CD4-positive, alpha-beta T cell treated with Interleukin-21 for 1 hour (primary cell): ENCODE data around the gene EPAS1.
A peak's percentile ranks its signal among the peaks of the same experiment; 100 is the strongest.

Experiments used
- DNase-seq: peaks from one replicate; pipeline ENCODE4 v3.0.0-alpha.2; 2020

The EPAS1 gene

DNA sequence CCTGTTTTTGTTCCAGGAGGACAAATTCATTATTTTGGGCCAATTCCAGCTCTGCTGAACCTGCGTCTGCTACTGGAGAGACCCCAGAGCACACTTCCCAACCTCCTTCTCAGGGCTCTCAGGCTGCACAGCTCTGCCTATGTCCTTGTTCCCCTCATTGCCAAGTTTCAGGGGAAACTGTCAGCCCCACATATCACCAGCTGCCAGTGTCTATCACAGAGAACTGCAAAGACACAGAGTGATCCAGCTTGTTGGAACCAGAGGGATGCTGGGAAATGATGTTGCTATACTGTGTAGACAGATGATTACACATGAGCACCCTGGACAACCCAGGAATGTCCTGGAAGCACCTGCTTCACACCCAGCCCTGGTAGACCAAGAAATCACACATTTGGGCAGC lies 114.8 kb downstream of the EPAS1 start:
- DNase-seq: no peak

DNA sequence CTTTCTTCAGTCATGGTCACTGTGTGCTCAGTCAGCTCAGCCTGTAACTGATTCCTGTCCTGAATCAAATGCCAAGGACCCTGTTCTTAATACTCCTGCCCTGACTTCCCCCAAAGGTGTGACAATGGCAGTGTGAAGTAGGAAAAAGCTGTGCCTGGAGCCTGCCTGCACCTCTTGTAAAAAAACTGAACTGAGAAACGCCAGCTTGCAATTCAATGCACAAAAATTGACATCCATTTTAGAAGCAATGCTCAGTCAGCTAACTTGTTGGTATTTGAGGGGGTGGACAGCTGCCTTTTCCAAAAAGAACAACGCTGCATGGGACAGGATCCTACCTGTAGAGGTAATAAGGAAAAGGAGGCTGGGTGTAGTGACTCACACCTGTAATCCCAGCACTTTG lies 115.9 kb downstream of the EPAS1 start:
- no peak for DNase-seq

DNA sequence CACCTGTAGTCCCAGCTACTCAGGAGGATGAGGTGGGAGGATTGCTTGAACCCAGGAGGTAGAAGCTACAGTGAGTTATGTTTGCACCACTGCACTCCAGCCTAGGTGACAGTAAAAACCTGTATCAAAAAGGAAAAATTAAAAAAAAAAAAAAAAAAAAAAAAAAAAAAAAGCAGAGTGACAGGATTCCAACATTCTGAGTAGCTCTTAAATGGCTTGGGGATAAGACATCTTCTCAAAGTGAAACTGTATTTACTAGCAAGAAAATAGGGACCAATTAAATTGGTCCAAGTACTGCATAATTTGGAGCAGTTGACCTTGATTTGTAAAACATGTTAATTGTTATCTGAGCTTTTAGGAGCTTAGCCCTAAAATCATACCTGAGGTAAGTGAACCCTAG lies 116.4 kb downstream of the EPAS1 start:
- no peak for DNase-seq

DNA sequence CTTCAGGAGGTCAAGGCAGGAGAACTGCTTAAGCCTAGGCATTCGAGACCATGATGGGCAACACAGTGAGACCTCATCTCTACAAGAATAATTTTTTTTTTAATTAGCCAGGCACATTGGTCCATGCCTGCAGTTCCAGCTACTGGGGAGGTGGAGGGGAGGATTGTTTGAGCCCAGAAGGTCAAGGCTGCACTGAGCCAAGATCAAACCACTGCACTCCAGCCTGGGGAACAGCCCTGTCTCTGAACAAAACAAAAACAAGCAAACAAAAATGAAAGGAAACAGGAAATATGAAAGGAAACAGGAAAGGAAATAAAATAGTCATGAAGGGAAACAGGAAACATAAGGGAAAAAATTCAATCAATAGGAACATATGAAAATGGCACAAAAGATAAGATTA lies 117.5 kb downstream of the EPAS1 start:
- DNase-seq: no peak

DNA sequence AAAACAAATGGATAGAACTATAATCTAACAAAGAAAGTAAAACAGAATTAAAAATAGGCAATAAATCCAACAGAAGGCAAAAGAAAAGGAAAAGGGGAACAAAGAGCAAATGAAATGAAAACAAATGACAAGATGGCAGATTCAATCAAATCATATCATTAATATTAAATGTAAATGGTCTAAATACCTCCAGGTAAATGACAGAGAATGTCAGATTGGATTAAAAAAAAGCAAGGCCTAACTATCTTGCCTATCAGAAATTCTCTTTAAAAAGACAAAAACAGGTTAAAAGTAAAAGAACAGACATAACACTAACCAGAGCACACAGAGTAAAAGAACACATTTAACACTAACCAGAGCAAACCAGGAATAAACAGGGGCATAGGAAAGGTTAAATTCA lies 119.1 kb downstream of the EPAS1 start:
- no peak for DNase-seq

DNA sequence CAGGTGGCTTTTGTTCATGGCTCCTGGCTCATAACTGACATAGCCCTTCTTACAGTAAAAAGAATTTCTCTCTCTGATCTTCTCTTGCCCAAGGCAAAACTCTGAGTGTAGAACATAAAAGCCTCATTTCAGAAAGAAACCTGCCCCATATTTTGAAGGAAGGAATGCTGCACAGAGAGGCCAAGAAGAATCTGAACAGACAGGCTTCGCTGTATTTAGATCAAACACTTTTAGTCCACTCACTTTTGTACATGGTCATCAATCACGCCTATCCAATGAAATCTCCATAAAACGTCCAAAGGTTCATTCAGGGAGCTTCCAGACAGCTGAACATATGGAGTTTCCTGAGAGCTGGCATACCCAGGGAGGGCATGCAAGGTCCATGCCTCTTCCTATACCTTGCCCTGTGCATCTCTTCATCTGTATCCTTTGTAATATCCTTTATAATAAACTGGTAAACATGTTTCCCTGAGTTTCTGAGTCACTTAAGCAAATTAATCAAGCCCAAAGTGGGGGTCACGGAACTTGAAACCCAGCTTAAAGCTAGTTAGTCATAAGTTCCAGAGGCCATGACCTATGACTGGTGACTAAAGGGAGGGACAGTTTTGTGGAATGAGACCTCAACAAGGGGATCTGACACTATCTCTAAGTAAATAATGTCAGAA lies 119.7 kb downstream of the EPAS1 start:
- no peak for DNase-seq

DNA sequence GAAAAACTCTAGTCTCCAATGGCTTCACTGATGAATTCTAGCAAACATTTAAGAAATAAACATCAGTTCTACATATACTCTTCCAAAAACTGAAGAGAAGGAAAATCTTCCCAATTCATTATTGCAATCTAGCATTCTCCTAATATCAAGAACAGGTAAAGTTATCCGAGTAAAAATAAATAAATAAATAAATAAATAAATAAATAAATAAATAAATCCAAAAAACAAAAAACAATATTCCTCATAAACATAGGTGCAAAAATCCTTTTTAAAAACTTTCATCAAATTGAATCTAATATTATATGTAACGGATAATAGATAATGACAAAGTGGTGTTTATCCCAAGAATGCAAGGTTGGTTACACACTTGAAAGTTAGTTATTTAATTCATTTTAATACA lies 123.7 kb downstream of the EPAS1 start:
- DNase-seq: no peak

DNA sequence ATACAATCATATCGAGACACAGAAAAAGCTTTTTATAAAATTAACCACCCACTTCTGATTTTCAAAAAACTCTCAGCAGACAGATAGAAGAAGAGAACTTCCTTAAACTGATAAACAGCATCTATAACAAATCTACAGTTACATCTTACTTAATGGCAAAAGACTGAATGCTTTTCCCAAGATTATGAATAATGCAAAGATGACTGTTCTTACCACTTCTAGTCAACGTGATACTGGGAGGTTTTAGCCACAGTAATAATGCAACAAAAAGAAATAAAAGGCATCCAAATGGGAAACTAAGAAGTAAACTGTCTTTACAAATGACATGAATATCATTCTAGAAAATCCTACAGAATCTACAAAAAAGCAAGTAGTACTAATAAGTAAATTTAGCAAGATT lies 124.2 kb downstream of the EPAS1 start:
- no peak for DNase-seq

DNA sequence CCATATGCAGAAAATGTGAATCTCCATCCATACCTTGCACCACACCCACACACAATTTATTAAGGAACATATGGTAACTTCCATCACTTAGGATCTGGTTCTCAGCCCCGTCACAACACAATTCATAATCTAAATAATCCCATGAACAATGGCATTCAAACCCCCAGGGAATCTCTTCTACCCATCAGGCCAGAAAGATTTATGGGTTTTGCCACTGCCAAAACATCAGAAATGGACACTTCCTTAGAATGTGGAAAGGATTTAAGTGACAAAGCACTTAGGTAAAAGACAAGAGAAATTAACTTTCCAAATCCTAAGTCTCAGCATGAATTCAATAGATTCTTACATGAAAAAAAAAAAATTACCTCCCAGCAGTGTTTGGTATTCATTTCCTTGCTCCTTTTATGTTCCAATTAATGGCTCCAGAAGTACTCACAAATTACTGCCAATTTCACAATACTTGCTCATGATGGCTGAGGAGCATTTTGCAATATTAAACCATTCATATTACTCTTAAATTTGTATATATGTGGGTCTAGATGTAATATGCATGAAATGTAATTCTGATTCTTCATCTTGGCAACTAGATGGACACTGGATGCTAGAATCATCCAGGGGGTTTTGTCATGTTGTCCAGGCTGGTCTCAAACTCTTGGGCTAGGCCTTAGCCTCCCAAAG lies 125.6 kb downstream of the EPAS1 start:
- DNase-seq: no peak

DNA sequence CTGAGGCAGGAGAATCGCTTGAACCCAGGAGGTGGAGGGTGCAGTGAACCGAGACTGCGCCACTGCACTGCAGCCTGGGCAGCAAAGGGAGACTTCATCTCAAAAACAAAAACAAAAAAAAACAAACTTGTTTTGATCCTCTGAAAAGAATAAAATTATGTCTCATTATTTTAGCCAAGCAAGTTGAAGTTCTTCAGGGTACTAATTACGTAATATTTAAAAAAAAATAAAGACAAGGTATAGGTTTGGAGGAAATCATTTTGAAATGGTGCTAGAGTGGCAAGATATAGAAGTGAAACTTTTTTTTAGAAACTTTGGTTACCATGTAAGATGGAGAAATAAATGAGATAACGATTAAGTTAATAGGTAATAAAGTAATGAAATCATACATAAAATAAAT lies 127.7 kb downstream of the EPAS1 start:
- no peak for DNase-seq

DNA sequence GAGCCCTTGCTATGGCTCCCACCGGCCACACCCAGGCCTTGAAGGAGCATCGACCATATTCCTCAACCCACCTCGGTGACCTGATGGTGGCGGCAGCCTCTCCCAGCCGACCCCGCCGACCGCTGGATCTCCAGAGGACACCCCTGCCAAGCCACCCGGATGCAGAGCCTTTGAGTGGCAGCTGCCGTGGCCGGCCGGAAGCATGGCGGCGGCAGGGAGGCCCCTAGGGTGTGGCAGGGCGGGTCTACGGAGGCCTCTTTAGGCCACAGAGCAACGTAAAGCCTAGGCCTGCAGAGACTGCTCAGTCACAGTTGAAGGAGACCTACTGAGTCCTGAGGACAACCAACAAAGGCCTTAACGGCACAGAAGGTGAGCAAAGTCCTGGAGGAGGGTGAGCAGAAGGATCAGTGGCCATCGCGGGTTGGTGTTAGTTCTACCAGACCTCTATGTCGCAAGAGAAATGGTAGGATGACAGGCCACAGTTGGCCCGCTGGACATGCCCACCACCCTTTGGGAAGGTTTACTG lies 131.8 kb downstream of the EPAS1 start:
- no peak for DNase-seq

DNA sequence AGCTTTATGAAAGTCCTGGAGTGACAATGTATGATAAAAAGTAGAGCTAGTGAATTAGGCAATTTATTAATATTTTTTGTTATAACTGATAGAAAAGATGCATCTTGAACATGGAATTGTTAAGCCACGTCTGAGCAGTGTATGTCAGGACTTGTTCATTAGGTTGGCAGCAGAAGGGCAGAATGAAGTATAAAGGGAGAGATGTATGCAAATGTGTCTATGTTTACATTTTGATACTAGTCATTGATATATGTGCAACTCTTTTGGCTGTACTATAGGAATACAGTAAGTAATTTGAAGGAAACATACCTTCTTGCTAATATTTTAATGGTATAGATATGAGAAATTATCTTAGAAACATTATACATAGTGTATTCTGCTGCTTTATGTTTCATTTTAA lies 133.2 kb downstream of the EPAS1 start:
- DNase-seq: no peak

DNA sequence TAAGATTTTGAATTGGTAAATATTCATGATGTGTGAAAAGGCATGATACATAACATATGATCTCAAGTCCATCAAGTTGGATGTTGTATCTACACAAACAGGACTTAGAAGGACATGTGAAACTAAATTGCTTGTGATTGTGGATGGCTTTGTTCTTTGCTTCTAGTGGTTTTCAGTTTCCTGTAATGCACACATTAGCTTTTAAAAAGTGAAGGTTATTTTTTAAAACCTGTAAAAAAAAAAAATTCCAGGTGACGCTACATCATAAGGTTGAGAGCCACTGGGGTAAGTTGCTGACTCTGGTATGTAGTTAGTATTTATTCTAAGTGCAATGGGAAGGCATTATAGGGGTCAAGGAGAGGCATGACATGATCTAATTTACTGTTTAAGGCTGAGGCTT lies 133.8 kb downstream of the EPAS1 start:
- DNase-seq: peak; percentile 9

DNA sequence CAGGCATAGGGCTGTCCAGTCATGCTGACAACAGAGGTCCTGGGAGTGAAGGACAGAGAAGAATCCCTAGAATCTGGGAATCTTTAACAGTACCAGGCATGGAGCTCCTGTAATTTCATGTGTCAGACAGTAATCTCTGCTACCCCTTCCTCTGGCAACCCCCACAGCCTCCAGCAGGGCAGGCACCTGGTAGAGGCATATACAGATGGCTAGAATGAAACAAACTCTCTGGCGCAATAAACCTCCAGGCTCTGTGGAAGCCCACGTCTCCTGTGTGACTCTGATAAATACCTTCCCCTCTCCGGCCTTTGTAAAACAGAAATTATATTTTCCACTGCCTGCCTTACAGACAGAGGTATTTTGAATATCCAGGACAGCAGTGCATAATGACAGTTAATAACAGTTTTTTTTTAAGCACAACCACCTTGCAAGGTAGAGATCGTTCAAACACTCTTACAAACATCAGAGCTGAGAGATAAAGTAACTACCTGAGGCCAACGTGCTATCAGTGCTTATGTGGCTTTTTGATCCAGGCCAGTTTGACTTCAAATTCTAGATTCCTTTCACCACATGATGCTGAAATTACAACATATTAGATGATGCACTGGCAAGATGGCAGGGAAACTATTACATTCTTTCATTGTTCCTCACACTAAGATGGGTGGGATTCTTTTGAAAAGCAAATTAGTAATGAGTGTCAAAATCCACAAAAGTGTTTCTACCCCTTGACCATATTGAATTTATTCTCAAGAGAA lies 134.5 kb downstream of the EPAS1 start:
- no peak for DNase-seq

DNA sequence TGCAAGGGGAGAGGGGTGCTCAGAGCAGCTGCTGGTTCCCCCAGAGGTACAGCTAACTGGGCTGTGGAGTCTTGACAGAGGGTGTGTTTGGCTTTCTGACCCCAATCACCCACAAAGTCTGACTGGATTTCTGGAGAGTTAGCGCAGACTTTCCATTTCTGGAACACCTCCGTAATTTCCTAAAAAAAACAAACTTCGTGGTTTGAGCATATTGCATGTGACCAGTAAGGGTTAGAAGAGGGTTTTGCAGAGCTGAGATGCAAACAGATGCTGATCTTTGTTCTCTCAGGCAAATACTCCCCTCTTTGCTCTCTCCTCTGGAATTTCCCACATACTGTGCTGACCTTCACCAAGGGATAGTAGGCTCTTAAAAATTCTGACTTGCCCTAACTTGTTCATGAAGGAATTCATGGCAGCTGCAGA lies 137.7 kb downstream of the EPAS1 start:
- DNase-seq: no peak

DNA sequence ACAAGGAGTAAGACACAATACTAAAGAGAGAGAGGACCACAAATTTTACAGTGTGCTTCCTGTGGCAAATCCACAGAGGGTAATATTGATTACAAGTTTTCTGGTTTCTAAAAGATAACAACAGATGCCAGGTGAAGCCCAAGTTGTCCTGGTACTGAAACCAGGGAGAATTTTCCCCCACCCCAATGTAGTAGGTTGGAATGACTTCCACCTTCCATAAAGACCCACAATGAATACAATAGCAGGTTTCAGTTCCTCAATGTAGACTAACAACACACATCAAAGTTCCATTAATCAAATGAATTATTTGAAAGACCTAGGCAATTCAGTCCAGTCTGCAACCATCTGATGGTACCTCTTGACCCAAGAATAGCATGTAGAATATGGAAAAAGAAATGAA lies 138.1 kb downstream of the EPAS1 start:
- no peak for DNase-seq

DNA sequence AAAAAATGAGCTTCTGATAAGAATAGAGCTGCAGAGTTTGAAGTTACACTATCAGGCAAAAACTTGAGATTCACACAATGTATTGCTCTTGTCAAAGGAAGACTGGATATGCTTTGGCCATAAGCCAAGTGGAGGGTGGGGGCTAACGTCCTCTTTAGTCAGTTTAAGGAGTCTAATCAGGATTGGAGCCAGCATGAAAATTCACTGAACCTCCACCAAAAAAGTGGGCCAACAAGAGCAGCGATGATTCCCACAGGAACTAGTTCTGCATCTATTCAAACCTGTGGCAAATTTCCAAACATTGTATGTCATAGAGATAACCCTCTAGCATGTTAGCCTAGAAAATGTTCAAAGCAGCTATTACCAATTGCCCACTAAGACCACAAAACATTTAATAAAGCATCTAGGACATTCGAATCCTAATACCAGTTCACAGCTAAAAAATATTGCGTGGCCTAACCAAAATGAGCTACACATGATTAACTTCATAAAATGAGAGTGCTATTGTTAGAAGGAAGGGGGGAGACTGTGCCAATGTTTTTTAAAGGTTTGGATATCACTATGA lies 138.7 kb downstream of the EPAS1 start:
- DNase-seq: no peak
